HepG2 (cell line): Measurements from ENCODE around the gene ABHD12. TPM values are rescaled to one million over a fixed set of nuclear protein-coding genes. Genes with fewer than 3 reads are reported as not detected.

Experiments used
- ATF2 ChIP-seq: sonication (generic); formaldehyde crosslinking; IDR thresholded peaks from 2 replicates; pipeline ENCODE4 v1.4.0; 2020; ENCODE audit warnings: missing genetic modification reagents
- BRCA1 ChIP-seq: sonication (generic); formaldehyde crosslinking; IDR thresholded peaks from 2 replicates; pipeline ENCODE4 v1.4.0; 2020; ENCODE audit warnings: missing genetic modification reagents
- CEBPZ ChIP-seq: IDR thresholded peaks from 2 replicates; pipeline ENCODE4 v1.6.1; 2012; ENCODE audit warnings: low read length, improper control_type of control experiment
- ELF1 ChIP-seq: sonication (generic); formaldehyde crosslinking; IDR thresholded peaks from 2 replicates; pipeline ENCODE4 v1.4.0; 2020; ENCODE audit warnings: missing genetic modification reagents
- FOSL2 ChIP-seq: sonication (generic); formaldehyde crosslinking; IDR thresholded peaks from 2 replicates; pipeline ENCODE4 v1.4.0; 2020; ENCODE audit warnings: missing genetic modification reagents
- FOXK2 ChIP-seq: fragments of 450-650 bp; IDR thresholded peaks from 2 replicates; pipeline ENCODE4 v1.6.1; 2016
- FOXM1 ChIP-seq: sonication (generic); formaldehyde crosslinking; IDR thresholded peaks from 2 replicates; pipeline ENCODE4 v1.5.0; 2020; ENCODE audit warnings: missing genetic modification reagents
- HOXA7 ChIP-seq: sonication (generic); formaldehyde crosslinking; IDR thresholded peaks from 2 replicates; pipeline ENCODE4 v1.8.1; 2022; ENCODE audit warnings: mild to moderate bottlenecking, missing genetic modification reagents, moderate library complexity
- ISL2 ChIP-seq: sonication (generic); formaldehyde crosslinking; IDR thresholded peaks from 2 replicates; pipeline ENCODE4 v1.5.0; 2020; ENCODE audit warnings: missing genetic modification reagents
- MAFK ChIP-seq, 2 experiments: IDR thresholded peaks in 1 of 2; conservative IDR thresholded peaks in 1 of 2; 2 replicates each; pipeline ENCODE4 v1.6.1; 2011; ENCODE audit warnings: improper control_type of control experiment in 2 of 2, low read length in 2 of 2
- MAZ ChIP-seq, 2 experiments: sonication (generic) in 1 of 2; formaldehyde crosslinking in 1 of 2; IDR thresholded peaks; 2 replicates each; pipeline versions ENCODE4 v1.5.0 to v1.6.1; 2012 to 2020; ENCODE audit warnings: low read depth in 2 of 2, mild to moderate bottlenecking in 2 of 2, borderline replicate concordance in 1 of 2, improper control_type of control experiment in 1 of 2, low read length in 1 of 2, missing genetic modification reagents in 1 of 2, moderate library complexity in 1 of 2
- NFYB ChIP-seq: sonication (generic); formaldehyde crosslinking; IDR thresholded peaks from 2 replicates; pipeline ENCODE4 v1.4.0; 2020; ENCODE audit warnings: missing genetic modification reagents
- NR2F2 ChIP-seq: IDR thresholded peaks from 2 replicates; pipeline ENCODE4 v1.6.1; 2012; ENCODE audit warnings: low read depth, inconsistent platforms, borderline replicate concordance
- PPARG ChIP-seq: conservative IDR thresholded peaks from 2 replicates; pipeline ENCODE4 v1.6.1; 2016; ENCODE audit warnings: missing biosample characterization, missing genetic modification reagents
- TBP ChIP-seq: sonication (generic); formaldehyde crosslinking; IDR thresholded peaks from 2 replicates; pipeline ENCODE4 v1.5.0; 2020; ENCODE audit warnings: missing genetic modification reagents
- ZFP41 ChIP-seq: sonication (generic); formaldehyde crosslinking; IDR thresholded peaks from 2 replicates; pipeline ENCODE4 v1.4.0; 2020; ENCODE audit warnings: mild to moderate bottlenecking, missing genetic modification reagents, borderline replicate concordance
- ZFY ChIP-seq: sonication (generic); formaldehyde crosslinking; IDR thresholded peaks from 2 replicates; pipeline ENCODE4 v1.4.0; 2020; ENCODE audit warnings: missing genetic modification reagents
- ZMYM3 ChIP-seq: sonication (generic); formaldehyde crosslinking; IDR thresholded peaks from 2 replicates; pipeline ENCODE4 v1.5.1; 2020; ENCODE audit warnings: mild to moderate bottlenecking, missing genetic modification reagents
- ZNF207 ChIP-seq: fragments of 450-650 bp; IDR thresholded peaks from 2 replicates; pipeline ENCODE4 v1.6.1; 2016; ENCODE audit warnings: antibody characterized with exemption, borderline replicate concordance
- ZNF264 ChIP-seq: sonication (generic); formaldehyde crosslinking; IDR thresholded peaks from 2 replicates; pipeline ENCODE4 v1.4.0; 2020; ENCODE audit warnings: missing genetic modification reagents
- ZNF343 ChIP-seq: sonication (generic); formaldehyde crosslinking; IDR thresholded peaks from 2 replicates; pipeline ENCODE4 v1.4.0; 2020; ENCODE audit warnings: mild to moderate bottlenecking, missing genetic modification reagents
- ZNF589 ChIP-seq: sonication (generic); formaldehyde crosslinking; conservative IDR thresholded peaks from 2 replicates; pipeline ENCODE4 v1.8.0; 2022; ENCODE audit warnings: mild to moderate bottlenecking, moderate library complexity, missing genetic modification reagents
- ZNF672 ChIP-seq: sonication (generic); formaldehyde crosslinking; IDR thresholded peaks from 2 replicates; pipeline ENCODE4 v1.8.1; 2022; ENCODE audit warnings: missing genetic modification reagents
- ZNF674 ChIP-seq: sonication (generic); formaldehyde crosslinking; IDR thresholded peaks from 2 replicates; pipeline ENCODE4 v1.5.0; 2020; ENCODE audit warnings: low read depth, mild to moderate bottlenecking, missing genetic modification reagents
- polyA plus RNA-seq, 8 experiments: library from polyadenylated mRNA; depleted of rRNA in 3 of 8; stranded (reverse) in 7 of 8; unstranded in 1 of 8; fragments of >200 nt; fragmentation: Illumina TruSeq in 4 of 8; extraction: Trizol in 4 of 8; gene quantifications; 2 replicates each; pipeline versions ENCODE4 v1.2.1 to v1.2.3, GENCODE V29; 2011 to 2016; ENCODE audit warnings: low read depth in 4 of 8, missing spikeins in 1 of 8, mixed read lengths in 1 of 8; ENCODE audit not compliant: insufficient read depth in 1 of 8
- total RNA-seq, 5 experiments: library from RNA; depleted of rRNA; stranded (reverse); fragments of >200 nt; fragmentation: Illumina TruSeq; extraction: Trizol; gene quantifications; 2 replicates each; pipeline ENCODE4 v1.2.3, GENCODE V29; 2016; ENCODE audit warnings: low read depth in 1 of 5
- TF ChIP-seq, protein P1 (sequence below): IDR thresholded peaks from 2 replicates; pipeline ENCODE4 v1.6.1; 2012; ENCODE audit warnings: low read depth, low read length, improper control_type of control experiment

Gene ABHD12
- total and polyA plus RNA-seq, 2 of the 13 experiments (the other 11 are each of a cell fraction or from before 2014, with no cell fraction given): 23.5 to 72.1 TPM

GRCh38 chr20:25338112-25339023, 52.3 kb downstream of the ABHD12 start (continued):
- TF ChIP-seq ZNF589 (CRISPR knock-in tag) (0 out of 2 replicates have a peak, but pooled peaks have one; percentile 83), HOXA7 (no peak), FOXK2 (no peak), ISL2 (CRISPR knock-in tag) (peak; percentile 86), ZNF264 (CRISPR knock-in tag) (0 out of 2 replicates have a peak, but pooled peaks have one; percentile 69), ZNF343 (peak; percentile 77; the same call in 1 of the 2 replicates), FOXM1 (CRISPR knock-in tag) (0 out of 2 replicates have a peak, but pooled peaks have one; percentile 9), ZMYM3 (peak; percentile 88), NR2F2 (peak; percentile 92), FOSL2 (CRISPR knock-in tag) (peak; percentile 54), ELF1 (peak; percentile 38; the same call in 1 of the 2 replicates), ZFY (CRISPR knock-in tag) (peak; percentile 92), ZNF672 (CRISPR knock-in tag) (no peak), ATF2 (CRISPR knock-in tag) (peak; percentile 82), ZNF207 (no peak), ZFP41 (CRISPR knock-in tag) (no peak; the same call in 1 of the 2 replicates), CEBPZ (no peak), BRCA1 (peak; percentile 97; the same call in 1 of the 2 replicates), TBP (CRISPR knock-in tag) (no peak), PPARG (CRISPR knock-in tag) (peak; percentile 96), ZNF674 (no peak), MAZ (IDR thresholded peaks at IDR 0.05; ENCODE audit: borderline replicate concordance, low read depth, low read length) (no peak), MAZ (CRISPR knock-in tag; IDR thresholded peaks at IDR 0.05; ENCODE audit: low read depth) (peak; percentile 63), NFYB (no peak), MAFK (conservative IDR thresholded peaks at IDR 0.05 in 1 of 2, IDR thresholded peaks at IDR 0.05 in 1 of 2; ENCODE audit: low read length in 2 of 2) (peak; percentile 82 to 90)
- TF ChIP-seq, protein P1, sequence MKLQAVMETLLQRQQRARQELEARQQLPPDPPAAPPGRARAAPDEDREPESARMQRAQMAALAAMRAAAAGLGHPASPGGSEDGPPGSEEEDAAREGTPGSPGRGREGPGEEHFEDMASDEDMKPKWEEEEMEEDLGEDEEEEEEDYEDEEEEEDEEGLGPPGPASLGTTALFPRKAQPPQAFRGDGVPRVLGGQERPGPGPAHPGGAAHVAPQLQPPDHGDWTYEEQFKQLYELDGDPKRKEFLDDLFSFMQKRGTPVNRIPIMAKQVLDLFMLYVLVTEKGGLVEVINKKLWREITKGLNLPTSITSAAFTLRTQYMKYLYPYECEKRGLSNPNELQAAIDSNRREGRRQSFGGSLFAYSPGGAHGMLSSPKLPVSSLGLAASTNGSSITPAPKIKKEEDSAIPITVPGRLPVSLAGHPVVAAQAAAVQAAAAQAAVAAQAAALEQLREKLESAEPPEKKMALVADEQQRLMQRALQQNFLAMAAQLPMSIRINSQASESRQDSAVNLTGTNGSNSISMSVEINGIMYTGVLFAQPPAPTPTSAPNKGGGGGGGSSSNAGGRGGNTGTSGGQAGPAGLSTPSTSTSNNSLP: no peak
